Activated CD8-positive, alpha-beta memory T cell treated with anti-CD3 and anti-CD28 coated beads, Interleukin-2, amount 10 ng/mL, durations not matched to agents 7 days and 5 days (primary cell): Measurements from ENCODE around the gene MFAP3. TPM values are rescaled to one million over a fixed set of nuclear protein-coding genes. Genes with fewer than 3 reads are reported as not detected.

Source experiments
- ATAC-seq: fragments of 150-1000 bp; cut with Tn5 transposase; one replicate; pipeline ENCODE4 v1.10.0; 2021; ENCODE audit warnings: moderate library complexity
- CTCF ChIA-PET: fragments of 350-600 bp; sonication (Branson Sonifier 250); formaldehyde crosslinking; loops from one replicate; lab custom pipeline; 2021; ENCODE audit warnings: antibody characterized with exemption; lab: Charles Lee
- DNase-seq: peaks from one replicate; pipeline ENCODE4 v3.0.0-alpha.2; 2020
- H3K27ac Mint-ChIP-seq: one replicate; pipeline ENCODE4 v1.8.0; 2021; ENCODE audit warnings: mild to moderate bottlenecking, mixed read lengths
- H3K27me3 Mint-ChIP-seq: one replicate; pipeline ENCODE4 v1.8.0; 2021; ENCODE audit warnings: mixed read lengths
- H3K36me3 Mint-ChIP-seq: one replicate; pipeline ENCODE4 v1.8.0; 2021; ENCODE audit warnings: mild to moderate bottlenecking, mixed read lengths
- H3K4me1 Mint-ChIP-seq: one replicate; pipeline ENCODE4 v1.8.0; 2021; ENCODE audit warnings: mixed read lengths
- H3K4me3 Mint-ChIP-seq: one replicate; pipeline ENCODE4 v1.8.0; 2021; ENCODE audit warnings: mild to moderate bottlenecking, moderate library complexity, mixed read lengths
- H3K9me3 Mint-ChIP-seq: one replicate; pipeline ENCODE4 v1.8.0; 2022; ENCODE audit warnings: low read depth, mixed read lengths
- total RNA-seq, 2 experiments: library from RNA; stranded (reverse); gene quantifications; one replicate each; pipeline ENCODE4 v1.2.3, GENCODE V29; 2021

Gene MFAP3
- total RNA-seq, 2 experiments from 2014 or later: 23.3 to 26.1 TPM

- CTCF ChIA-PET: interaction anchor here (1.2 kb wide), 2 partner anchors 12 to 153 kb away, joined by 3 to 4 read pairs; no protein-coding TSS in a partner anchor
- ATAC-seq (no peak), DNase-seq (no peak)
- Mint-ChIP-seq H3K36me3 (no peaks in the 10 kb centered on the region), H3K27ac (no peak overlapping the region), H3K27me3 (no peaks in the 10 kb centered on the region), H3K9me3 (no peaks in the 10 kb centered on the region), H3K4me1 (no peaks in the 10 kb centered on the region), H3K4me3 (no peak overlapping the region)
Observed at GRCh38 chr5:154084062-154084639, 45.4 kb downstream of the MFAP3 start.

- CTCF ChIA-PET: interaction anchor here (0.8 to 1.5 kb wide), 4 partner anchors 9 to 111 kb away, joined by 3 to 10 read pairs (median 6); no protein-coding TSS in a partner anchor
- no peak overlapping the region for H3K27ac Mint-ChIP-seq
- no peak for ATAC-seq
- no peak for DNase-seq
- no peak overlapping the region for H3K4me3 Mint-ChIP-seq
- H3K9me3 Mint-ChIP-seq: no peaks in the 10 kb centered on the region
- H3K27me3 Mint-ChIP-seq: no peaks in the 10 kb centered on the region
- no peaks in the 10 kb centered on the region for H3K4me1 Mint-ChIP-seq
- H3K36me3 Mint-ChIP-seq: no peaks in the 10 kb centered on the region
Observed at GRCh38 chr5:154086146-154086545, 47.4 kb downstream of the MFAP3 start.

DNA sequence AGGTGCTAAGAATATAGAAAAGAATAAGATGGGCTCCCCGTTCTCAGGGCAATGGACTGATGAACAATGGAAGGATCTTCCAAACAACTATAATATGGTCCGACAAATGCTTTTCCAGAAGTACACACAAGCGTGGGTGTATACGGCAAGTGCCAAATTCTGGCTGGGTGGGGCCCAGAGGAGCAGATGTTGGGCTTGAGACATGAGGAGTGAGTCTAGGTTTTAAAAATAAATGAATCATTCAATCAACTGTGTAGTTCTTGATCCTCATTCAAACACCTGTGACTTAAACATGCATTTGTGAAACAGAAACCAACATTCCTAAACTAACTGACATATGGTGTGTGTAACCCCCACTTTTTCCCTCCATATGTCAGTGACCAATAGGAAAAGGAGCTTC is 47.9 kb downstream of the MFAP3 start:
- Mint-ChIP-seq H3K4me1 (no peaks in the 10 kb centered on the region), H3K27me3 (no peaks in the 10 kb centered on the region), H3K9me3 (no peaks in the 10 kb centered on the region), H3K4me3 (no peak overlapping the region), H3K36me3 (no peaks in the 10 kb centered on the region), H3K27ac (no peak overlapping the region)
- no peak for ATAC-seq
- CTCF ChIA-PET: interaction anchor here (0.6 to 1.5 kb wide), 4 partner anchors 12 to 111 kb away, joined by 3 to 10 read pairs (median 6); no protein-coding TSS in a partner anchor
- DNase-seq: no peak

GRCh38 chr5:154087260-154087659 is 48.5 kb downstream of the MFAP3 start:
- no peak overlapping the region for H3K4me3 Mint-ChIP-seq
- H3K9me3 Mint-ChIP-seq: no peaks in the 10 kb centered on the region
- DNase-seq (no peak), ATAC-seq (no peak)
- peaks cover 4% of the 10 kb centered on the region for H3K27me3 Mint-ChIP-seq
- H3K27ac Mint-ChIP-seq: no peak overlapping the region
- CTCF ChIA-PET: interaction anchor here (0.6 to 0.9 kb wide), 3 partner anchors 13 to 112 kb away, joined by 3 to 6 read pairs (median 5); no protein-coding TSS in a partner anchor
- no peaks in the 10 kb centered on the region for H3K36me3 Mint-ChIP-seq
- no peaks in the 10 kb centered on the region for H3K4me1 Mint-ChIP-seq

- H3K36me3 Mint-ChIP-seq: no peaks in the 10 kb centered on the region
- ATAC-seq: no peak
- no peaks in the 10 kb centered on the region for H3K9me3 Mint-ChIP-seq
- peaks cover 13% of the 10 kb centered on the region for H3K27me3 Mint-ChIP-seq
- H3K27ac Mint-ChIP-seq: no peak overlapping the region
- no peaks in the 10 kb centered on the region for H3K4me1 Mint-ChIP-seq
- DNase-seq: no peak
- no peak overlapping the region for H3K4me3 Mint-ChIP-seq
- CTCF ChIA-PET: no interaction called here
Observed at GRCh38 chr5:154088801-154089200, 50.0 kb downstream of the MFAP3 start.

DNA sequence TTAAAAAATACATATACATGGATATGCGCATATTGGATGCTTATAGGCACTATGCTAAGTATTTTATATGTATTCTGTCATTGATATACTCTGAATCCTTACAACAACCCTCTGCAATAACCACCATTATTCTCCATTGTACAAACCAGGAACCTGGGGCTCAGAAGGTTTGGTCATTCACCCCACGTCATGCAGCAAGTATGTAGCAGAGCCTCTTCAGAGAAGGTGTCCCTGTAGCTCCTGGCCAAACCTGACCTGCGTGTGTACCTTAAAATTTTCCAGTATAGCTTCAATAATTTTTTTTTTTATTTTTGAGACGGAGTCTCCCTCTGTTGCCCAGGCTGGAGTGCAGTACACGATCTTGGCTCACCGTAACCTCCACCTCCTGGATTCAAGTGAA is 51.9 kb downstream of the MFAP3 start:
- CTCF ChIA-PET: interaction anchor here (1.5 kb wide), 2 partner anchors 10 to 18 kb away, joined by 3 read pairs; no protein-coding TSS in a partner anchor
- H3K27me3 Mint-ChIP-seq: peaks cover 26% of the 10 kb centered on the region

GRCh38 chr5:154092356-154093141 is 53.8 kb downstream of the MFAP3 start:
- DNase-seq: no peak
- no peak for ATAC-seq
- H3K27me3 Mint-ChIP-seq: peaks cover 26% of the 10 kb centered on the region
- CTCF ChIA-PET: no interaction called here
- H3K36me3 Mint-ChIP-seq: no peaks in the 10 kb centered on the region
- no peak overlapping the region for H3K4me3 Mint-ChIP-seq
- no peaks in the 10 kb centered on the region for H3K9me3 Mint-ChIP-seq
- H3K27ac Mint-ChIP-seq: no peak overlapping the region
- no peaks in the 10 kb centered on the region for H3K4me1 Mint-ChIP-seq

More for the DNA sequence above, 51.9 kb downstream of the MFAP3 start:
- ATAC-seq (no peak), DNase-seq (no peak)
- Mint-ChIP-seq H3K27ac (no peak overlapping the region), H3K9me3 (no peaks in the 10 kb centered on the region), H3K4me1 (no peaks in the 10 kb centered on the region), H3K4me3 (no peak overlapping the region), H3K36me3 (no peaks in the 10 kb centered on the region)

DNA sequence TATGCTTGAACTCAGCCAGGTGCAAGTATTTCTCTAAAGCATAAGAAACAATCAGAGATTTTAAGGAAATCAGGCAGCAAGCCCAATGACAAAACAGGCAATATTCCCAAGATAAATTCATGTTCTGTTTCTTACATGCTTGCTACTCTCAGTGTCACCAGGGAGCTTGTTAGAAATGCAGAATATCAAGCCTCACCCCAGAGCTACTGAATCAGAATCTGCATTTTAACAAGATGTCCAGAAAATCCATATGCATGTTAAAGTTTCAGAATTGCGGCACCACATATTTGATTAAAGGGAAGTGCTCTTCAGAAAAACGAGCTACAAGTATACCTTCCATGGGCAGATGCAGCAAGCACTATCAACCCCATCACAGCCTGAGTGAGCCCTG is 54.4 kb downstream of the MFAP3 start:
- H3K36me3 Mint-ChIP-seq: no peaks in the 10 kb centered on the region
- H3K9me3 Mint-ChIP-seq: no peaks in the 10 kb centered on the region
- CTCF ChIA-PET: no interaction called here
- no peak overlapping the region for H3K4me3 Mint-ChIP-seq
- ATAC-seq (no peak), DNase-seq (no peak)
- H3K27ac Mint-ChIP-seq: no peak overlapping the region
- H3K27me3 Mint-ChIP-seq: peaks cover 29% of the 10 kb centered on the region
- H3K4me1 Mint-ChIP-seq: no peaks in the 10 kb centered on the region

DNA sequence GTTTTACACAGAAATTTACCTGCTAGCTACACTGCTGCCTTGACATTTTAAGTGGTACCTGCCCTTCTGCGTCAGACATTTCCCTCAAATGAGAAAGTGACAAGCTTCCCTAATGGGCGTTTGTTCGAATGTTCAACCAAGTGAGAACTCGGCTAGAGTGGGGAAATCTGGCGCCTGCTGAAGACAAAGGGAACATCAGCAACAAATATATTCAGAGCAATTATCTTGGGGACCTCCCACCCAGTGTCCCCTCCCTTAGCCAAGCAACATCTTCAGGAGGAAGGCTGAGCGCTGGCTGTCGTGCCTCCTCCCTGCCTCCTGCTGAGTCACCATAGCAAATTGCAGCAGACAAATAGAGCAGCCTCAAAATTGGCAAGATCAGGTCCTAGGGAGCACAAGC is 57.1 kb downstream of the MFAP3 start:
- ATAC-seq (no peak), DNase-seq (no peak)
- Mint-ChIP-seq H3K27ac (no peak overlapping the region), H3K4me1 (no peaks in the 10 kb centered on the region), H3K36me3 (no peaks in the 10 kb centered on the region), H3K27me3 (peaks cover 29% of the 10 kb centered on the region), H3K4me3 (no peak overlapping the region), H3K9me3 (no peaks in the 10 kb centered on the region)
- CTCF ChIA-PET: no interaction called here

- DNase-seq (no peak), ATAC-seq (no peak)
- H3K4me1 Mint-ChIP-seq: no peaks in the 10 kb centered on the region
- H3K4me3 Mint-ChIP-seq: no peak overlapping the region
- H3K36me3 Mint-ChIP-seq: no peaks in the 10 kb centered on the region
- no peaks in the 10 kb centered on the region for H3K9me3 Mint-ChIP-seq
- CTCF ChIA-PET: interaction anchor here (0.9 kb wide), 1 partner anchor 308 kb away, joined by 3 read pairs; no protein-coding TSS in a partner anchor
- peaks cover 26% of the 10 kb centered on the region for H3K27me3 Mint-ChIP-seq
- H3K27ac Mint-ChIP-seq: no peak overlapping the region
Observed at GRCh38 chr5:154097031-154097430, 58.3 kb downstream of the MFAP3 start.

- H3K27ac Mint-ChIP-seq: no peak overlapping the region
- H3K27me3 Mint-ChIP-seq: peaks cover 17% of the 10 kb centered on the region
- no peak overlapping the region for H3K4me3 Mint-ChIP-seq
- H3K36me3 Mint-ChIP-seq: no peaks in the 10 kb centered on the region
- CTCF ChIA-PET: interaction anchor here (1.6 kb wide), 1 partner anchor 26 kb away, joined by 4 read pairs; no protein-coding TSS in a partner anchor
- no peaks in the 10 kb centered on the region for H3K4me1 Mint-ChIP-seq
- ATAC-seq: no peak
- no peaks in the 10 kb centered on the region for H3K9me3 Mint-ChIP-seq
- no peak for DNase-seq
Observed at GRCh38 chr5:154098465-154098864, 59.7 kb downstream of the MFAP3 start.

GRCh38 chr5:154101184-154101583 is 62.4 kb downstream of the MFAP3 start:
- H3K9me3 Mint-ChIP-seq: no peaks in the 10 kb centered on the region
- no peak overlapping the region for H3K27ac Mint-ChIP-seq
- H3K4me1 Mint-ChIP-seq: no peaks in the 10 kb centered on the region
- H3K36me3 Mint-ChIP-seq: no peaks in the 10 kb centered on the region
- H3K27me3 Mint-ChIP-seq: peaks cover 4% of the 10 kb centered on the region
- ATAC-seq (no peak), DNase-seq (no peak)
- CTCF ChIA-PET: interaction anchor here (1.1 kb wide), 1 partner anchor 11 kb away, joined by 3 read pairs; no protein-coding TSS in a partner anchor
- H3K4me3 Mint-ChIP-seq: no peak overlapping the region

DNA sequence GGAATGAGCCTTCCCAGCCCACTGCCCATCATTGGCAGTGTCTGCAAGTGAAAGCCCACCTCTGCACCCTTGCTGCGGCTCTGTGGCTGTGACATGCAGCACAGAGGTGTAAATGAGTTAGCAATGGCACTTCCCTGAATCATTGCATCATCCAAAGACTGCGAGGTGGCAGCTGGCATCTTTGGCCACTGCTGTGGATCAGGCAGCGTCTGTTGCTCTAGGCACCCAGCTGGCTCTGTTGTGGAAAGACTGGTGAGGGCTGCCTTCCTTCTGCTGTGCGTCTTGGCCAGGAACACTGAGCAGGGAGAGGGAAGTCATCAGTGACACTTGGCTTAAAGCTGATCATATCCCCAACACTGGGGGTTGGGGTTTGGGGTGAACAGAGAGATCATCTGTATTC is 64.5 kb downstream of the MFAP3 start:
- ATAC-seq (no peak), DNase-seq (no peak)
- no peak overlapping the region for H3K27ac Mint-ChIP-seq
- no peak overlapping the region for H3K4me3 Mint-ChIP-seq
- CTCF ChIA-PET: interaction anchor here (2.0 kb wide), 1 partner anchor 31 kb away, joined by 4 read pairs; no protein-coding TSS in a partner anchor
- no peaks in the 10 kb centered on the region for H3K4me1 Mint-ChIP-seq
- H3K27me3 Mint-ChIP-seq: no peaks in the 10 kb centered on the region
- H3K9me3 Mint-ChIP-seq: no peaks in the 10 kb centered on the region
- H3K36me3 Mint-ChIP-seq: no peaks in the 10 kb centered on the region
